NCI-H748 (cell line): ENCODE measurements around the gene ETHE1.
A peak's percentile ranks its signal among the peaks of the same experiment; 100 is the strongest.

Experiments used
- DNase-seq: peaks from one replicate; lab custom pipeline; 2025; ENCODE audit not compliant: unreplicated experiment; lab: John Stamatoyannopoulos, UW

ETHE1 gene

GRCh38 chr19:43498233-43498842, 28.7 kb downstream of the ETHE1 start:
- DNase-seq: no peak

GRCh38 chr19:43496960-43497359, 30.0 kb downstream of the ETHE1 start:
- no peak for DNase-seq

- DNase-seq: no peak
These were observed 31.9 kb downstream of the ETHE1 start for GRCh38 chr19:43495082-43495481.

GRCh38 chr19:43490759-43491158, 36.2 kb downstream of the ETHE1 start:
- no peak for DNase-seq

GRCh38 chr19:43489979-43490599, 36.9 kb downstream of the ETHE1 start:
- no peak for DNase-seq

- no peak for DNase-seq
These were observed 37.7 kb downstream of the ETHE1 start for GRCh38 chr19:43489310-43489709.

GRCh38 chr19:43488179-43488578, 38.8 kb downstream of the ETHE1 start:
- no peak for DNase-seq

- no peak for DNase-seq
These were observed 40.6 kb downstream of the ETHE1 start for GRCh38 chr19:43486412-43486811.

- DNase-seq: no peak
These were observed 41.0 kb downstream of the ETHE1 start for GRCh38 chr19:43485951-43486350.

GRCh38 chr19:43483281-43483680, 43.7 kb downstream of the ETHE1 start:
- no peak for DNase-seq

- no peak for DNase-seq
These were observed 44.8 kb downstream of the ETHE1 start for GRCh38 chr19:43482193-43482592.

- DNase-seq: no peak
These were observed 45.3 kb downstream of the ETHE1 start for GRCh38 chr19:43481701-43482100.

GRCh38 chr19:43480574-43480973, 46.4 kb downstream of the ETHE1 start:
- no peak for DNase-seq

- DNase-seq: no peak
These were observed 46.9 kb downstream of the ETHE1 start for GRCh38 chr19:43479961-43480561.

GRCh38 chr19:43479226-43479625, 47.8 kb downstream of the ETHE1 start:
- no peak for DNase-seq

GRCh38 chr19:43478323-43478722, 48.7 kb downstream of the ETHE1 start:
- DNase-seq: no peak

GRCh38 chr19:43476606-43477005, 50.4 kb downstream of the ETHE1 start:
- DNase-seq: no peak

GRCh38 chr19:43474986-43475705, 51.9 kb downstream of the ETHE1 start:
- peak; percentile 94 for DNase-seq

GRCh38 chr19:43474487-43474886, 52.5 kb downstream of the ETHE1 start:
- DNase-seq: no peak

- no peak for DNase-seq
These were observed 55.9 kb downstream of the ETHE1 start for GRCh38 chr19:43471091-43471490.

GRCh38 chr19:43470288-43470687, 56.7 kb downstream of the ETHE1 start:
- DNase-seq: no peak

- no peak for DNase-seq
These were observed 57.9 kb downstream of the ETHE1 start for GRCh38 chr19:43469160-43469480.
